Naive B cell (primary cell): Measurements from ENCODE around the gene COL23A1. TPM values are rescaled to one million over a fixed set of nuclear protein-coding genes. Genes with fewer than 3 reads are reported as not detected.

ENCODE experiments used
- ATAC-seq, 2 donors: fragments of 150-1000 bp; cut with Tn5 transposase; 2 replicates each; pipeline ENCODE4 v1.10.0; 2021; ENCODE audit warnings: low read depth in 2 of 2, mild to moderate bottlenecking in 2 of 2, moderate library complexity in 2 of 2
- DNase-seq: peaks from one replicate; pipeline ENCODE4 v3.0.0; 2022
- H3K27ac Mint-ChIP-seq, 6 donors: one replicate each; pipeline ENCODE4 v1.8.0; 2020 to 2022; ENCODE audit warnings: mild to moderate bottlenecking in 6 of 6, mixed read lengths in 6 of 6, moderate library complexity in 5 of 6, inconsistent platforms in 2 of 6
- H3K27me3 Mint-ChIP-seq, 3 donors: one replicate each; pipeline ENCODE4 v1.8.0; 2021 to 2022; ENCODE audit warnings: mixed read lengths in 3 of 3, mild to moderate bottlenecking in 1 of 3
- H3K36me3 Mint-ChIP-seq, 2 donors: one replicate each; pipeline ENCODE4 v1.8.0; 2020 to 2022; ENCODE audit warnings: mixed read lengths in 2 of 2, inconsistent platforms in 1 of 2, mild to moderate bottlenecking in 1 of 2
- H3K4me1 Mint-ChIP-seq, 3 donors: one replicate each; pipeline ENCODE4 v1.8.0; 2020 to 2022; ENCODE audit warnings: mixed read lengths in 3 of 3, inconsistent platforms in 1 of 3, mild to moderate bottlenecking in 1 of 3, moderate library complexity in 1 of 3
- H3K4me3 Mint-ChIP-seq, 8 donors: one replicate each; pipeline ENCODE4 v1.8.0; 2020 to 2022; ENCODE audit warnings: mild to moderate bottlenecking in 8 of 8, mixed read lengths in 8 of 8, moderate library complexity in 8 of 8, inconsistent platforms in 2 of 8
- H3K9me3 Mint-ChIP-seq, 7 donors: one replicate each; pipeline ENCODE4 v1.8.0; 2020 to 2022; ENCODE audit warnings: mixed read lengths in 7 of 7, mild to moderate bottlenecking in 5 of 7, inconsistent platforms in 2 of 7, moderate library complexity in 1 of 7
- polyA plus RNA-seq, 6 donors: library from polyadenylated mRNA; unstranded; fragments of 300-500 nt; fragmentation: Illumina TruSeq; gene quantifications; one replicate each; pipeline ENCODE4 v1.2.3, GENCODE V29; 2021; ENCODE audit warnings: low read depth in 6 of 6

COL23A1 gene
- polyA plus RNA-seq, 6 donors from 2014 or later, result 0.16 TPM; not detected in 5

- Mint-ChIP-seq H3K27ac (no peak overlapping the region), H3K36me3 (no peaks in the 10 kb centered on the region), H3K27me3 (peaks cover 0 to 4% (median 4%) of the 10 kb centered on the region in 3 donors), H3K9me3 (peaks cover 0 to 8% (median 2%) of the 10 kb centered on the region in 7 donors), H3K4me1 (no peaks in the 10 kb centered on the region), H3K4me3 (no peak overlapping the region)
- ATAC-seq (no peak), DNase-seq (no peak)
Observed at GRCh38 chr5:178429491-178430185, 160.6 kb downstream of the COL23A1 start.

GRCh38 chr5:178429156-178429468 lies 161.1 kb downstream of the COL23A1 start:
- ATAC-seq (no peak), DNase-seq (no peak)
- no peaks in the 10 kb centered on the region for H3K36me3 Mint-ChIP-seq
- H3K4me1 Mint-ChIP-seq, result no peaks in the 10 kb centered on the region
- H3K4me3 Mint-ChIP-seq, result no peak overlapping the region
- H3K27ac Mint-ChIP-seq, result no peak overlapping the region
- peaks cover 0 to 8% (median 2%) of the 10 kb centered on the region in 7 donors for H3K9me3 Mint-ChIP-seq
- H3K27me3 Mint-ChIP-seq, result peaks cover 0 to 4% (median 4%) of the 10 kb centered on the region in 3 donors

- Mint-ChIP-seq H3K4me1 (no peaks in the 10 kb centered on the region), H3K27me3 (peaks cover 0 to 4% (median 4%) of the 10 kb centered on the region in 3 donors), H3K27ac (no peak overlapping the region), H3K4me3 (no peak overlapping the region), H3K9me3 (peaks cover 0 to 8% (median 2%) of the 10 kb centered on the region in 7 donors), H3K36me3 (no peaks in the 10 kb centered on the region)
- ATAC-seq, result no peak
- DNase-seq, result no peak
Observed at GRCh38 chr5:178428341-178429155, 161.6 kb downstream of the COL23A1 start.

- H3K27me3 Mint-ChIP-seq, result peaks cover 0 to 4% (median 4%) of the 10 kb centered on the region in 3 donors
- peak overlapping the region in 1 of 6 donors; percentile 37 for H3K27ac Mint-ChIP-seq
- H3K4me1 Mint-ChIP-seq, result no peaks in the 10 kb centered on the region
- H3K36me3 Mint-ChIP-seq, result no peaks in the 10 kb centered on the region
- no peak overlapping the region for H3K4me3 Mint-ChIP-seq
- DNase-seq (no peak), ATAC-seq (no peak)
- H3K9me3 Mint-ChIP-seq, result peaks cover 0 to 8% (median 2%) of the 10 kb centered on the region in 7 donors
Observed at GRCh38 chr5:178427576-178428197, 162.5 kb downstream of the COL23A1 start.

- H3K4me1 Mint-ChIP-seq, result no peaks in the 10 kb centered on the region
- peaks cover 0 to 4% (median 4%) of the 10 kb centered on the region in 3 donors for H3K27me3 Mint-ChIP-seq
- DNase-seq (no peak), ATAC-seq (no peak)
- no peak overlapping the region for H3K27ac Mint-ChIP-seq
- H3K4me3 Mint-ChIP-seq, result no peak overlapping the region
- peaks cover 0 to 6% (median 2%) of the 10 kb centered on the region in 7 donors for H3K9me3 Mint-ChIP-seq
- H3K36me3 Mint-ChIP-seq, result no peaks in the 10 kb centered on the region
Observed at GRCh38 chr5:178426326-178427130, 163.7 kb downstream of the COL23A1 start.

- no peak overlapping the region for H3K4me3 Mint-ChIP-seq
- no peak overlapping the region for H3K27ac Mint-ChIP-seq
- H3K27me3 Mint-ChIP-seq, result peaks cover 0 to 4% (median 4%) of the 10 kb centered on the region in 3 donors
- H3K36me3 Mint-ChIP-seq, result no peaks in the 10 kb centered on the region
- peaks cover 0 to 1% (median 0%) of the 10 kb centered on the region in 7 donors for H3K9me3 Mint-ChIP-seq
- DNase-seq, result no peak
- no peaks in the 10 kb centered on the region for H3K4me1 Mint-ChIP-seq
- no peak for ATAC-seq
Observed at GRCh38 chr5:178425621-178426068, 164.5 kb downstream of the COL23A1 start.

- Mint-ChIP-seq H3K9me3 (no peaks in the 10 kb centered on the region), H3K4me3 (no peak overlapping the region), H3K27ac (no peak overlapping the region), H3K36me3 (no peaks in the 10 kb centered on the region), H3K27me3 (peaks cover 0 to 7% (median 3%) of the 10 kb centered on the region in 3 donors), H3K4me1 (no peaks in the 10 kb centered on the region)
- ATAC-seq, result no peak
- no peak for DNase-seq
Observed at GRCh38 chr5:178424810-178425177, 165.4 kb downstream of the COL23A1 start.

GRCh38 chr5:178423901-178424809 lies 166.0 kb downstream of the COL23A1 start:
- no peak for ATAC-seq
- peak overlapping the region in 1 of 6 donors; percentile 47 for H3K27ac Mint-ChIP-seq

GRCh38 chr5:178423431-178423830 lies 166.8 kb downstream of the COL23A1 start:
- no peak for ATAC-seq

More at GRCh38 chr5:178423901-178424809, 166.0 kb downstream of the COL23A1 start:
- no peaks in the 10 kb centered on the region for H3K4me1 Mint-ChIP-seq
- no peaks in the 10 kb centered on the region for H3K9me3 Mint-ChIP-seq
- H3K36me3 Mint-ChIP-seq, result no peaks in the 10 kb centered on the region
- no peak for DNase-seq
- peaks cover 0 to 11% (median 3%) of the 10 kb centered on the region in 3 donors for H3K27me3 Mint-ChIP-seq
- no peak overlapping the region for H3K4me3 Mint-ChIP-seq

GRCh38 chr5:178422400-178422775 lies 167.8 kb downstream of the COL23A1 start:
- H3K27me3 Mint-ChIP-seq, result peaks cover 0 to 11% (median 9%) of the 10 kb centered on the region in 3 donors
- no peak overlapping the region for H3K27ac Mint-ChIP-seq
- no peaks in the 10 kb centered on the region for H3K9me3 Mint-ChIP-seq
- ATAC-seq (no peak), DNase-seq (no peak)
- H3K36me3 Mint-ChIP-seq, result no peaks in the 10 kb centered on the region
- no peaks in the 10 kb centered on the region for H3K4me1 Mint-ChIP-seq
- H3K4me3 Mint-ChIP-seq, result no peak overlapping the region

More at GRCh38 chr5:178423431-178423830, 166.8 kb downstream of the COL23A1 start:
- H3K27ac Mint-ChIP-seq, result peak overlapping the region in 1 of 6 donors; percentile 47
- no peaks in the 10 kb centered on the region for H3K4me1 Mint-ChIP-seq
- H3K4me3 Mint-ChIP-seq, result no peak overlapping the region
- DNase-seq, result no peak
- H3K9me3 Mint-ChIP-seq, result no peaks in the 10 kb centered on the region
- peaks cover 0 to 11% (median 7%) of the 10 kb centered on the region in 3 donors for H3K27me3 Mint-ChIP-seq
- H3K36me3 Mint-ChIP-seq, result no peaks in the 10 kb centered on the region

- DNase-seq, result no peak
- ATAC-seq, result no peak
- H3K4me3 Mint-ChIP-seq, result no peak overlapping the region
- H3K27ac Mint-ChIP-seq, result no peak overlapping the region
- no peaks in the 10 kb centered on the region for H3K36me3 Mint-ChIP-seq
- H3K27me3 Mint-ChIP-seq, result peaks cover under 1 to 13% (median 11%) of the 10 kb centered on the region in 3 donors
- peaks cover 0 to 2% (median 0%) of the 10 kb centered on the region in 3 donors for H3K4me1 Mint-ChIP-seq
- no peaks in the 10 kb centered on the region for H3K9me3 Mint-ChIP-seq
Observed at GRCh38 chr5:178421699-178422399, 168.3 kb downstream of the COL23A1 start.

GRCh38 chr5:178421128-178421527 lies 169.1 kb downstream of the COL23A1 start:
- peaks cover 7 to 13% (median 8%) of the 10 kb centered on the region in 3 donors for H3K27me3 Mint-ChIP-seq
- no peaks in the 10 kb centered on the region for H3K9me3 Mint-ChIP-seq
- peaks cover 0 to 2% (median 0%) of the 10 kb centered on the region in 3 donors for H3K4me1 Mint-ChIP-seq
- no peak for ATAC-seq
- H3K4me3 Mint-ChIP-seq, result no peak overlapping the region
- H3K27ac Mint-ChIP-seq, result no peak overlapping the region
- no peak for DNase-seq
- H3K36me3 Mint-ChIP-seq, result no peaks in the 10 kb centered on the region
